ENCODE results near the gene SPP2. TPM values are rescaled to one million over a fixed set of nuclear protein-coding genes. Genes with fewer than 3 reads are reported as not detected.

Gene SPP2
- total RNA-seq, 1 experiment from 2014 or later, result not detected

GRCh38 chr2:234066587-234066986, 16.1 kb downstream of the SPP2 start:
- H3K4me1 Mint-ChIP-seq, result peaks cover 4 to 8% of the 10 kb centered on the region in 2 experiments; a peak in 2 of 4 replicates
- DNase-seq, result no peak
- Histone ChIP-seq H3K79me2 (ENCODE audit: insufficient read depth, low read length) (no peaks in the 10 kb centered on the region), H3K4me2 (ENCODE audit: insufficient read depth, insufficient read length, low read length) (no peak overlapping the region), H2BK120ac (ENCODE audit: low read depth, low read length, poor library complexity, severe bottlenecking) (no peak overlapping the region), H4K8ac (replicated peaks; ENCODE audit: insufficient read length, low read depth, low read length) (no peak overlapping the region), H3K14ac (ENCODE audit: insufficient read depth, low read length) (no peak overlapping the region), H2AK5ac (ENCODE audit: insufficient read length, low read length) (no peak overlapping the region), H3K18ac (ENCODE audit: insufficient read length, low read depth, low read length) (no peak overlapping the region), H3T11ph (ENCODE audit: low read length) (no peak overlapping the region), H3K4me1 (ENCODE audit: insufficient read depth, low read length) (no peaks in the 10 kb centered on the region), H3K27me3 (ENCODE audit: insufficient read depth, low read length) (no peaks in the 10 kb centered on the region), H4K20me1 (ENCODE audit: control insufficient read depth, insufficient read depth, insufficient read length) (no peaks in the 10 kb centered on the region), H3K56ac (ENCODE audit: insufficient read length, low read depth, low read length) (no peak overlapping the region), H3K79me1 (ENCODE audit: insufficient read depth, low read depth, low read length, poor library complexity, severe bottlenecking) (no peaks in the 10 kb centered on the region), H3K27ac (ENCODE audit: insufficient read length, low read depth, low read length) (no peak overlapping the region), H3K23me2 (ENCODE audit: insufficient read length, low read depth, low read length, poor library complexity, severe bottlenecking) (no peaks in the 10 kb centered on the region), H2BK20ac (ENCODE audit: low read depth, low read length, poor library complexity, severe bottlenecking) (no peak overlapping the region), H3K9ac (ENCODE audit: extremely low read depth, insufficient read length, low read length) (no peak overlapping the region), H2BK12ac (ENCODE audit: insufficient read length, low read depth, low read length) (no peak overlapping the region), H2AFZ (ENCODE audit: low read length) (no peak overlapping the region), H2BK15ac (ENCODE audit: low read depth, low read length) (no peak overlapping the region), H3K23ac (ENCODE audit: insufficient read length, low read depth, low read length) (no peak overlapping the region), H4K91ac (ENCODE audit: insufficient read length, low read depth, low read length) (no peak overlapping the region), H3K9me3 (ENCODE audit: control insufficient read depth, low read depth, low read length) (no peaks in the 10 kb centered on the region), H2BK5ac (ENCODE audit: insufficient read length, low read length) (no peak overlapping the region), H3K4ac (ENCODE audit: low read depth, low read length) (no peak overlapping the region), H4K5ac (ENCODE audit: insufficient read length, low read depth, low read length) (no peak overlapping the region)
- no CpG with 5 or more reads among the region's 2 CpGs for WGBS (ENCODE audit: extremely low coverage, insufficient read length, low lambda C conversion rate)
- TF ChIP-seq CTCF (conservative IDR thresholded peaks at IDR 0.05), result no peak
- peaks cover 3 to 8% of the 10 kb centered on the region in 2 experiments for H3K9me3 Mint-ChIP-seq
- H3K36me3 Mint-ChIP-seq (ENCODE audit: insufficient read depth in 1 of 3, low read depth in 3 of 3), result peaks cover 1 to 4% (median 2%) of the 10 kb centered on the region in 3 experiments; a peak in 4 of 7 replicates
- H3K4me3 Mint-ChIP-seq, result no peak overlapping the region
- H3K27me3 Mint-ChIP-seq (ENCODE audit: low read depth), result peaks cover 6% of the 10 kb centered on the region
- H3K27ac Mint-ChIP-seq, result no peak overlapping the region

Data from H9 (cell line).